DMS53 treated with DMSO at 0.1 percent for 48 hours (cell line): ENCODE results near the gene CCDC30.
"Not testable (repeated sequence)": the region's sequence is repeated elsewhere in the genome, so short reads cannot be mapped to it uniquely, and the experiment has no call there.

Experiments
- DNase-seq: peaks from one replicate; lab custom pipeline; 2025; ENCODE audit not compliant: unreplicated experiment; lab: John Stamatoyannopoulos, UW

The CCDC30 gene

DNA sequence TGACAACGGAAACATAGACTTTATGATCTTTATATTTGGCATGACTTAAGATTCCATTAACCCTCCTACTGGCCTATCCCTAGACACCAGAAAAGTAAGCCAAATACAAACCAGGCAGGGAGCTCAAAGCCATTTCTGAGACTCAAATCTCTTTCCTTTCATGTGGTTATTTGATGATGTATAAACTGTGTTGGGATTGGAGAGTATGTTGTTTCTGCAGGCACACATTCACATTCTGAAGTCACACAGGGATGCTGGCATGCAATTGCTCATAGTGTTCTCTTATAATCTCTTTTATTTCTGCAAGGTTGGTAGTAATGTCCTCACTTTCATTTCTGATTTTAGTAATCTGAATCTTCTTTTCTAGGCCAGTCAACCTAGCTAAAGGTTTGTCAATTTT is 13.0 kb upstream of the CCDC30 start:
- no peak for DNase-seq

DNA sequence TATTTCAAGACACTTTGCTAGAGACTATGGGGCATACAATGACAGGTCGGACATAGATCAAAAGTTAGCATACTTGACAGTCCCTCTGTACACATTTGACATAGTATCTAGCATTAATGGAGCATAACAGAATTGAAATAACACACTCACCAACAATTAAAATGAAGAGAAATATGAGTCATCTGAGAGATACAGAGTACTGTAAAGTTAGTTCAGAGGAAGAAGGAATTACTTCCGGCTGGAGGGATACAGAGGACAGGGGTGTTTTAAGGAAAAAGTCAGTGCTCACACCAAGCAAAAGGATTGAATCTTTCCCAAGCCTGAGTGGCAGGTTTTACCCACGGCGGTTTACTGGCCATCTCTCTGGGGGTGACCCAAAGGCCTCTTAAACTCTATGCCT is 9.7 kb upstream of the CCDC30 start:
- DNase-seq: no peak

- DNase-seq: no peak
These were observed 8.7 kb upstream of the CCDC30 start for GRCh38 chr1:42454403-42454802.

DNA sequence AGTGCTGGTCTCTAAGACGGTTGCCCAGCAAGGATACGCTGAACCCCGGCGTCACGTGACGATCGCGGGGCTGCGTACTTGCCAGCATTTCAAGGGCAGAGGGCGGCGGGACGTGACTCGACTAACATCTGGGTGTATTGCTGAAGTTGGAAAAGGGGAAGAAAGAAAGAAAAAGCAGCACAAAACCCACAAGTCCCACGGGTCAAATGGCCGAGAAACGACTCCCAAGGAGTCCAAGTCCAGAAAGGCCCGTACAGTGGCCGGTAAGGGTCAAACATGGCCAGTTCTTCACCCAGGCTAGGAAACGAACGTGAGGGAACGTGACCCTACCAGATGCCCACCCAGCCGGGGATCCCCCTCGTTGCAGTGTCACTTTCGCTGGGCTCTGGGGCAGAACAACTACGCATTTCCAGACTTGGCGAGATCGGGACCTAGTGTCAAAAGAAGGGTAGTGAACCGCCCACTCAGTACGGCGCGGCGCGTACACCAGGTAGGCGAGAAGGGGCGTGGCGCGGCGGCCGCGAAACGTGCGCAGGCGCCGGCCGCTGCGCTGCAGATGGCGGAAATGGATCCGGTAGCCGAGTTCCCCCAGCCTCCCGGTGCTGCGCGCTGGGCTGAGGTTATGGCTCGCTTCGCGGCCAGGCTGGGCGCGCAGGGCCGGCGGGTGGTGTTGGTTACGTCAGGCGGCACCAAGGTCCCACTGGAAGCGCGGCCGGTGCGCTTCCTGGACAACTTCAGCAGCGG is 6.9 kb upstream of the CCDC30 start, which contains the start of the genes PPCS and ZMYND12:
TSS of gene PPCS (plus strand) at position 534 of the 744 bp plus-strand sequence. CDS start at position 557, 23 bp downstream.
TSS of gene ZMYND12 (minus strand) at position 13 of the 744 bp plus-strand sequence. CDS start 25 bp downstream, outside the sequence.
- DNase-seq: peak; percentile 88

DNA sequence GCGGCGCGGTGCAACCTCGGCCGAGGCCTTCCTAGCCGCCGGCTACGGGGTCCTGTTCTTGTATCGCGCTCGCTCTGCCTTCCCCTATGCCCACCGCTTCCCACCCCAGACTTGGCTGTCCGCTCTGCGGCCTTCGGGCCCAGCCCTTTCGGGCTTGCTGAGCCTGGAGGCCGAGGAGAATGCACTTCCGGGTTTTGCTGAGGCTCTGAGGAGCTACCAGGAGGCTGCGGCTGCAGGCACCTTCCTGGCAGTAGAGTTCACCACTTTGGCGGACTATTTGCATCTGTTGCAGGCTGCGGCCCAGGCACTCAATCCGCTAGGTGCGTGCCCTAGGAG is 6.4 kb upstream of the CCDC30 start:
- DNase-seq: peak; percentile 40

GRCh38 chr1:42461196-42461595 is 1.9 kb upstream of the CCDC30 start:
- no peak for DNase-seq

GRCh38 chr1:42463921-42464320 is 835 bp downstream of the CCDC30 start:
- no peak for DNase-seq

DNA sequence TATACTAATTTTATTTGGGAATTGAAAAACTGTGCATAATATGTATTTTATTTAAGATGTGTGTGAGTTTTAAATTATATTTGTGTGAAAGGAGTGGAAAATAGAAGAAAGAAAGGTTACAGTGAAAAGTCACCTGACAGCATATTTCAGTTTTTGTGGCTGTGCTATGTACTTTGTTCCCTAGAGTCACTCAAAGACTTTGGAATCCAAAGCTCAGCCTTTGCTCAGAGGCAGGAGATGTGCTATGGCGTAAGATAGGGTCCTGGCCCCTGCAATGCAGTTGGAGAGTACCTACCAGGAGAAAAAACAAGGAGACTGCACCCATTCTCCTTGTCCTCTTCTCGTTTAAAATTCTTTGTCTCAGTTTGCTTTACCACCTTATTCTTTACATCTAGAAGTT is 2.9 kb downstream of the CCDC30 start:
- DNase-seq: no peak

DNA sequence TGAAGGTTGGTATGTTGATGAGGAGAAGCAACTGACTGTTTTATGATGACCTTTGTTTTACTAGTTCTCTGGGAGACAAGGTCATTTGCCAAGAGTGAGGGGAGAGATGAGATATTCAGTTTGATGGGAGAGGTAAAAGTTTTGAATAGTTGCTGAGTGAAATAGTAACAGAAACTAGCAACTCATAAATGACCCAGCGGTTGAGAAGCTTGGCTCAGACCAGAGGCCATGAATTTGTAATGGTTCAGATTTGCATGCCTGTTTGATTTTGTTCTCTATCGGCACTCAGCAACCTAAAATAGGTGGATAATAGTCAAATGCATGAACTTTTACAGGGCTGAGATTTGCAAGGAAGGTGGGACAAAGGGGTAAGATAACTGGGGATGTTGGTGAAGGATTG is 6.6 kb downstream of the CCDC30 start:
- no peak for DNase-seq

DNA sequence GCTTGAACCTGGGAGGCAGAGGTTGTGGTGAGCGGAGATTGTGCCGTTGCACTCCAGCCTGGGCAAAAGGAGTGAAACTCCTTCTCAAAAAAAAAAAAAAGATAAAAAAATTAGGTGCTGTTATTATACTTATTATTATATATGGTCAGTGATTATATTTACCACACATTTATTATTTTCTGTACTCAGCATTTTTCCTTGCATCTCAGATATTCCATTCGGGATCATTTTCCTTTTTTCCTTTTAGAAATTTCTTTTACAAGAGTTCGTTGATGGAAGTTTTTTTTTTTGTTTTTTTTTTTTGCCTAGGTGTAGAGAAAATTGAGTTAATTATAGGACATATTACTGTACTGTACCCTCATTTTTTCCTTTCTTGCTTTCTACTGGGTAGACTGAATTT is 13.5 kb downstream of the CCDC30 start:
- no peak for DNase-seq

DNA sequence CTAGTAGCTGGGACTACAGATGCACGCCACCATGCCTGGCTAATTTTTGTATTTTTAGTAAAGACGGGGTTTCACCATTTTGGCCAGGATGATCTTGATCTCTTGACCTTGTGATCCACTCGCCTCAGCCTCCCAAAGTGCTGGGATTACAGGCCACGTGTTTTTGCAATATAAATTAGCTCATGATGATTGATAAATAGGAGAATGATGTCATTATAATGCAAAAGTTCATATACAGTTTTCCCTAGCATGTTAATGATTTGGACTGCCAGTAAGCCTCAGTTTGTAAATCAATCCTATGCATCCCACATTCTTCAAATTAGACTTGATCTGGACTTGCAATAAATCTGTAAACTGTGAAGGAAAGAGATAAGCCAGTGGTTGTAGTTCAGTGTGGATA is 14.3 kb downstream of the CCDC30 start:
- DNase-seq: not testable (repeated sequence)

DNA sequence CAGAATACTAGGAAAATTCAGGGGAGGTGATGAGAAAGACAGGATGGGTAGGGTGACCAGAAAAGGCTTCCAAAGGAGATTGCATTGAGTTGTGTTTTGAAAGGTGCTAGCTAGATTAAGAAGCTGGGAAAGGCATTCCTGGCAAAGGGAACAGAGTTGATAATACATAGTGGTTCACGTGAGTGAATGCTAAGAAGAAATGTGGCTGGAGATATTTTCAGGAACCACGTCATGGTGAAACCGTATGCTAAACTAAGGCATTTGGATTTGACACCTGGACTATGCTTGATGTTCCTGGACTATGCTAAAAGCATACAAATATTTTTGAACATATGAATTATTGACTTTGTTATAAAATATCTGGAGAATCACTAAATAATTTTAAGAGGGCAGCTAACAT is 14.7 kb downstream of the CCDC30 start:
- no peak for DNase-seq

DNA sequence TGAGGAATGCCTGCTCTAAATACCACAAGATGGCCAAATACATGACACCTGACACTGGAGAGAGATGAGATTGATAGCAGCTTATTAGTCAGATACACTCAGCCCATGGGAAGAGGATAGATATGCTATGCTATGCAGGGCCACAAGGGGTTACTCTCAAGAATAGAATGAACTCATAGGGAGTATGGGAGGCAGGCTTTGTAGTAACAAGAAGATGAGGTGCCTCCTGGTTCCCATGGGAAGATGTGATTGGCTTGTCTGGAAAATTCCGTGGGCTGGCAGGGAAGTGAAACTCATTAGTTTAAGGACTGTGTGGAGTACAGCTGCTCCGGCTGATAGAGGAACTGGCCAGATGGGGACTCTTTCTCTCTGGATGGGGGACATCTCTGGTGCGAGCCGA is 16.5 kb downstream of the CCDC30 start:
- DNase-seq: no peak

GRCh38 chr1:42480921-42481320 is 17.8 kb downstream of the CCDC30 start:
- no peak for DNase-seq

GRCh38 chr1:42482635-42483153 is 19.6 kb downstream of the CCDC30 start:
- no peak for DNase-seq

DNA sequence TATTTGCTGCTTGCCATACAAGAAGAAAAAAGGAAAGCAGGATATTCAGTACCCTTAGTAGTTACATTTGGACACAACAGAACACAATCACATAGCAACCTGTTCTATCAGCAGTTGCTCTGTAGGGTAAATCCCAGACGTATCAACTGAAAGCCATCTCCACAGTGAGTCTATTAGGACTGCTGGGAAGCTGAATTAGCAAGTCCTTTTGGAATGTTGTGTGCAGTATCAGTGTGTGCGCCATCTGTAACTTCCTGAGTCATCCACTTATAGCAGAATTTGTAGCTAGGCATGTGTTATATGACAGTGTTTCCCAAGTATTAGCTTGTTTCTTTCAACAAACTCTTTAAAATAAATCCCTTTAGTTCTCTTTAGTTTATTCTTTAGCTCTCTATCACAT is 21.3 kb downstream of the CCDC30 start:
- DNase-seq: peak; percentile 57

DNA sequence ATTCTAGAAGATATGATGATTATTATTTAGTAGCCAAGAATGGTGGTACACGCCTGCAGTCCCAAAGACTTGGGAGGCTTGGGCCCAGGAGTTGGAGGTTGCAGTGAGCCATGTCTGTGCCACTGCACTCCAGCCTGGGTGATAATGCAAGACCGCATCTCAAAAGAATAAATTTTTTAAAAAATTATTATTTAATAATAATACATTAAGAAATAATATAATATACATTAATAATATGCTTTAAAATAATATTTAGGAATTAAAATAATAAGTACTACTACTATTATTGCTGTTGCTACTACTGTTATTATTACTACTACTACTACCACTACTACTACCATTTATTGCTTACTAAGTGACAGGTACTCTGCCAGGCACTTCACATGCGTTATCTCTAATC is 27.2 kb downstream of the CCDC30 start:
- DNase-seq: no peak

GRCh38 chr1:42502031-42502430 is 38.9 kb downstream of the CCDC30 start:
- DNase-seq: not testable (repeated sequence)

DNA sequence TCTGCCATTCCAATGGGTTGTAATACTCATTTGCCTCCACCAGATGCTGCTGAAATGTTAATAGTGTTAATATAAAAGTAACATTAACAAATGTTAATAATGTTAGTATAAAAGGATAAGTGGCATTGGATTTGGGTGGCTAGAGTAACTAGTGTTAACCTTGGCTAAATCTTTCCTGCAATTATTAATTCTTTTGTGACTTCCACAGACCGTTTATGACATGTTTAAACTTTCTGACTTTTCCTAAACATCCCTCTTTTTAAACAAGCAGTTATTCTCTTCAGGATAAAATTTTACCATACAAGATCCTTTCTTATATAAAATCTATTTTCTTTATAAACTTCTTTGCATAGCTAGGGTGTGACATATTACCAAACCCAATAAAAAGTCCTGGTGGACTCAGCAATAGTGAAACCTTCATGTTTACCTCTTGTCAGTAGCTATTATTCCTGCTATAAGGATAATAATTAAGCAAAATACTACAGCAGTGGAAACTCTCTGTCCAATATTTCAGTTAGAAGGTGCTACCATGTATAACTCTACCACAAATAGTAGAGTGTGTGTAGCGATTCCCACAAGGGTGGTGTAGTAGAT is 41.5 kb downstream of the CCDC30 start:
- no peak for DNase-seq

DNA sequence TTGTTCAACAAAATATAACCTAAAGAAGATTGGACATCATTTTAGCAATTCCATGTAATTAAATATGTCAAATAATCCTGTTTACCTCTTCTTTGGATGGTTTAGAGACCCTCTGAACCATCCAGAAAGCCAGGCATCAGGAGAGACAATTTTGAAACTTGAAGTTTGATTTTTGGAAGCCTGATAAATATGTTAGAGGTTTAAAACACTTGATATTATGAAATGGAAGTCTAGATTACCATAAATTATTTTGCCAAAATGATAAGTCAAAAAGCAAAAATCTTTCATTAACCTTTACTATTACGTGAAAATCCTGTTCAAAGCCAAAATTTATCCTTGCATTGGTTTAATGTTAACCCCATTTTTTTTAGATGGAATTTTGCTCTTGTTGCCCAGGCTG is 43.5 kb downstream of the CCDC30 start:
- DNase-seq: no peak

GRCh38 chr1:42511581-42512155 is 48.6 kb downstream of the CCDC30 start:
- not testable (repeated sequence) for DNase-seq

DNA sequence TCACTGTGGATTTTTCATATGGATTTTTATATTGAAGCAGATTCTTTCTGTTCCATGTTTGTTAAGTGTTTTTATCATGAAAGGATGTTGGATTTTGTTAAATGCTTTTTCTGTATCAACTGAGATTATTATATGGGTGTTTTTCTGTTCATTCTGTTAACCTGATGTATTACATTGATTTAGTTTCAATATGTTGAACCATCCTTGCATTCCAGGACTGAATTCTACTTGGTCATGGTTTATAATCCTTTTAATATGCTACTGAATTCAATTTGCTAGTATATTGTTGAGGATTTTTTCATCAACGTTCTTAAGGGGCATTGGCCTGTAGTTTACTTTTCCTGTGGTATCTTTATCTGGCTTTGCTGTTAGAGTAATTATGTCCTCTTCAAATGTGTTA is 55.8 kb downstream of the CCDC30 start:
- DNase-seq: no peak
